CD8-positive, alpha-beta memory T cell (primary cell): ENCODE results near the gene GTF2F2. TPM values are rescaled to one million over a fixed set of nuclear protein-coding genes. Genes with fewer than 3 reads are reported as not detected.

Experiments
- CTCF ChIA-PET: fragments of 350-600 bp; sonication (Branson Sonifier 250); formaldehyde crosslinking; loops from one replicate; lab custom pipeline; 2021; ENCODE audit warnings: antibody characterized with exemption; lab: Charles Lee
- POLR2A ChIA-PET: fragments of 350-600 bp; sonication (Branson Sonifier 250); formaldehyde crosslinking; loops from one replicate; lab custom pipeline; 2021; ENCODE audit warnings: antibody characterized with exemption; lab: Charles Lee
- DNase-seq, 5 donors: peaks; one replicate each; pipeline versions ENCODE4 v3.0.0 to v3.0.0-alpha.2; 2020 to 2022; ENCODE audit warnings: mixed read lengths in 1 of 5
- H3K27ac ChIP-seq: one replicate; pipeline ENCODE4 v1.7.0; 2013; ENCODE audit warnings: low read depth, mild to moderate bottlenecking, low read length, moderate library complexity
- H3K27me3 ChIP-seq: 2 replicates; pipeline ENCODE4 v1.7.0; 2013; ENCODE audit warnings: low read length, mild to moderate bottlenecking; ENCODE audit not compliant: insufficient read depth, poor library complexity, severe bottlenecking
- H3K36me3 ChIP-seq: 2 replicates; pipeline ENCODE4 v1.7.0; 2013; ENCODE audit warnings: mild to moderate bottlenecking, low read length, moderate library complexity; ENCODE audit not compliant: insufficient read depth
- H3K4me1 ChIP-seq: 2 replicates; pipeline ENCODE4 v1.7.0; 2013; ENCODE audit warnings: mild to moderate bottlenecking, low read length, moderate library complexity; ENCODE audit not compliant: insufficient read depth
- H3K4me3 ChIP-seq: 2 replicates; pipeline ENCODE4 v1.7.0; 2013; ENCODE audit warnings: mild to moderate bottlenecking, low read length
- H3K9me3 ChIP-seq: 2 replicates; pipeline ENCODE4 v1.7.0; 2013; ENCODE audit warnings: mild to moderate bottlenecking, low read length
- H3K27ac Mint-ChIP-seq, 8 donors: one replicate each; pipeline ENCODE4 v1.8.0; 2020 to 2021; ENCODE audit warnings: mixed read lengths in 8 of 8, mild to moderate bottlenecking in 6 of 8, inconsistent platforms in 3 of 8, moderate library complexity in 3 of 8
- H3K27me3 Mint-ChIP-seq, 2 donors: one replicate each; pipeline ENCODE4 v1.8.0; 2020 to 2021; ENCODE audit warnings: mixed read lengths in 2 of 2, mild to moderate bottlenecking in 1 of 2, moderate library complexity in 1 of 2
- H3K36me3 Mint-ChIP-seq, 3 donors: one replicate each; pipeline ENCODE4 v1.8.0; 2020 to 2021; ENCODE audit warnings: mixed read lengths in 3 of 3, inconsistent platforms in 1 of 3, mild to moderate bottlenecking in 1 of 3
- H3K4me1 Mint-ChIP-seq, 3 donors: one replicate each; pipeline ENCODE4 v1.8.0; 2020 to 2021; ENCODE audit warnings: mixed read lengths in 3 of 3, inconsistent platforms in 1 of 3, mild to moderate bottlenecking in 1 of 3
- H3K4me3 Mint-ChIP-seq, 7 donors: one replicate each; pipeline ENCODE4 v1.8.0; 2020 to 2021; ENCODE audit warnings: mixed read lengths in 7 of 7, mild to moderate bottlenecking in 6 of 7, moderate library complexity in 4 of 7, inconsistent platforms in 2 of 7
- H3K9me3 Mint-ChIP-seq, 5 donors: one replicate each; pipeline ENCODE4 v1.8.0; 2020 to 2022; ENCODE audit warnings: mixed read lengths in 5 of 5, mild to moderate bottlenecking in 3 of 5, moderate library complexity in 2 of 5, inconsistent platforms in 1 of 5
- polyA plus RNA-seq: library from polyadenylated mRNA; unstranded; fragments of 300-500 nt; fragmentation: Illumina TruSeq; gene quantifications from one replicate; pipeline ENCODE4 v1.2.3, GENCODE V29; 2021
- total RNA-seq, 2 experiments: library from RNA; stranded (reverse); gene quantifications; one replicate each; pipeline ENCODE4 v1.2.3, GENCODE V29; 2021

GTF2F2 gene
- total and polyA plus RNA-seq, 3 experiments from 2014 or later, result 10.4 to 29.3 (median 27.9) TPM

DNA sequence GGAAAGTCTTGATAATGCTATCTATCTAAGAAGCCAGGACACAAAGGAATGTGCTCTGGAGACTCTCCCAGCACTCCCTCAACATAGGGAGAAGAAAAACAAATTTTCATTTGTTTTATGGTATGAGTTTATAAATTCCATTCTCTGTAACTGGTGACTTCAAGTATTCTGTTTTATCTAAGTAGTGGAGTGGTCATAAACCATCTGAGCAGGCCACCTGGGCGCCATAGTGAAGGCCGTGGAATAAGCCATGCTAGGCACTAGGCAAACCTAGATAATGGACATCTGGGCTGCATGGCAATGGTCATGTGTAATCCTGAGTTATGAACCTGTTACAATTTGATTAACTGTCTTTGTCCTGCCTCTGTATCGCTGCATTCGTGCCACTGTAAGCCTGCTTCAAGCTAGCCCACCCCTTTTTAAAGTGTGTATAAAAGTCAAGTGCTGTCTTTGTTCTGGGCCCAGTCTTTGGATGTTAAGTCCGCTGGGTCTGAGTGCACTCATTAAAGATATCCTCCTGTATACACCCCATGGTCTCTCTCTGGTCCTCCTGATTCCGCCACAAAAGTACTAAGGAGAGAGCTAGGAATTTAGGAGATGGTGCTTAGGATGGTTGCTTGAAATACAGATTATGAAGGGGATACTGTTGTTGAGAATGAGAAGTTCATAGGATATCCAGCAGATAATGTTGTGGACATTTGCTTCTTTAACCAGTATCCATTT is 13.2 kb downstream of the GTF2F2 start:
- Mint-ChIP-seq H3K27ac (no peak overlapping the region), H3K4me1 (peaks cover 28 to 63% (median 61%) of the 10 kb centered on the region in 3 donors), H3K36me3 (peaks cover 18 to 49% (median 19%) of the 10 kb centered on the region in 3 donors), H3K9me3 (peaks cover 0 to 29% (median 24%) of the 10 kb centered on the region in 5 donors), H3K27me3 (no peaks in the 10 kb centered on the region), H3K4me3 (no peak overlapping the region)
- DNase-seq, result no peak
- POLR2A ChIA-PET, result no interaction called here
- Histone ChIP-seq H3K4me3 (no peak overlapping the region), H3K9me3 (no peaks in the 10 kb centered on the region), H3K27ac (no peak overlapping the region), H3K4me1 (no peaks in the 10 kb centered on the region), H3K27me3 (no peaks in the 10 kb centered on the region), H3K36me3 (peaks cover 7% of the 10 kb centered on the region)
- CTCF ChIA-PET, result no interaction called here

DNA sequence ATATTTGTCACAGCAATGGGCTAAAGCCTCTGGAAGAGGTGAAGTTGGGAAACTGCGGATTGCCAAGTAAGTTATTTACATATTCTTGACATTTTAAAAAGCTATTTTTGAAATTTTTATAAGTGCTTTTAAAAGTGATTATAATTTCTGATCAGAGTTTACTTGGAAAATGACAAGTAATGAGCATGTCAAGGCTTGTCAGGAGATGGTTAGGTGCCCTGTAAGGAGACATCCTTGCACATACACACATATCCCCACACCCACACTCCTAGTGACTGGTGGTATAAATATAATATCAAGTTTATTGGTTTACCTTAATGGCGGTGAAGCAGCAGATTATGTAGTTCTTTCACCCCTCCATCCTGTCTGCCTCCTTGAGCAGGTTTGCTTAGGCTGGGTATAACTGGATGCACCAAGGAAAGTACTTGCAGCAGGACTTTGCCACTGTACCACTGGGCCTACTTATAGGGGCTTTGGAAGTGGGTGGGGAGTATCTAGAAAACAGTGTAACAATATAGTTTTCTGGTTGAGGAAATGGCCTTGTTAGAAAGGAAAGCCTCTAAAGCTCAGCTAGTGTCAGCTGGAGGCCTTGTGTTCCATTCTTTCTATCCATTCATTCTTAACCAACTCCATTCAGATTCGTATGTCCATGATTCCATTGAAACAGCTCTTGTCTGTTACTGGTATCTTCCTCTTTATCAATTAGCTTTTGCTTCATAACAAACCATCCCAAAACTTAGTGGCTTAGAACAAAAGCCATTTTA is 16.6 kb downstream of the GTF2F2 start:
- Histone ChIP-seq H3K36me3 (peaks cover 7% of the 10 kb centered on the region), H3K9me3 (no peaks in the 10 kb centered on the region), H3K4me3 (no peak overlapping the region), H3K4me1 (no peaks in the 10 kb centered on the region), H3K27me3 (no peaks in the 10 kb centered on the region), H3K27ac (no peak overlapping the region)
- Mint-ChIP-seq H3K4me1 (peaks cover 24 to 51% (median 41%) of the 10 kb centered on the region in 3 donors), H3K9me3 (peaks cover 0 to 21% (median 18%) of the 10 kb centered on the region in 5 donors), H3K27me3 (no peaks in the 10 kb centered on the region), H3K27ac (no peak overlapping the region), H3K4me3 (no peak overlapping the region), H3K36me3 (peaks cover 16 to 39% (median 31%) of the 10 kb centered on the region in 3 donors)
- no peak for DNase-seq
- ChIA-PET CTCF (interaction anchor here (1.1 kb wide), 1 partner anchor 173 kb away, joined by 3 read pairs; no protein-coding TSS in a partner anchor), POLR2A (no interaction called here)

DNA sequence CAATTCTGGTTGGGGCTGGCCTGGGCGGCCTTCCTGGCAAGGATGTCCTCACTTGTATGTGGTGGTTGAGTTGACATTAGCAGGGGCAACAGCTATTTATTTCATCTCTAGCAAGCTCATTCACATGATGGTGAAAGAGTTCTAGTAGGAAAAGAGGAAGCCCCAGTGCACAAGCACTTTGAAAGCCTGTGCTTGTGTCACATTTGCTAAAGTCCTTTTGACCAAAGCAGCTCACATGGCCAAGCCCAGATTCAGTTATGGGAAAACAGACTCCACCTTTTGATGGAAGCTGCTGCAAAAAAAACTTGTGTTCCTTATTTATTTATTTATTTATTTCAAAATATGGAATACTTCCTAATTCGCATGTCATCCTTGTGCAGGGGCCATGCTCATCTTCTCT is 17.2 kb downstream of the GTF2F2 start:
- DNase-seq, result no peak
- no peaks in the 10 kb centered on the region for H3K27me3 ChIP-seq
- Mint-ChIP-seq H3K4me1 (peaks cover 19 to 50% (median 39%) of the 10 kb centered on the region in 3 donors), H3K4me3 (no peak overlapping the region), H3K27ac (no peak overlapping the region), H3K27me3 (no peaks in the 10 kb centered on the region), H3K36me3 (peaks cover 16 to 38% (median 26%) of the 10 kb centered on the region in 3 donors), H3K9me3 (peaks cover 0 to 16% (median 15%) of the 10 kb centered on the region in 5 donors)
- H3K27ac ChIP-seq, result no peak overlapping the region
- H3K4me1 ChIP-seq, result no peaks in the 10 kb centered on the region
- H3K36me3 ChIP-seq, result peaks cover 7% of the 10 kb centered on the region
- ChIA-PET POLR2A (no interaction called here), CTCF (interaction anchor here (1.1 kb wide), 1 partner anchor 172 kb away, joined by 3 read pairs; no protein-coding TSS in a partner anchor)
- no peaks in the 10 kb centered on the region for H3K9me3 ChIP-seq
- H3K4me3 ChIP-seq, result no peak overlapping the region

DNA sequence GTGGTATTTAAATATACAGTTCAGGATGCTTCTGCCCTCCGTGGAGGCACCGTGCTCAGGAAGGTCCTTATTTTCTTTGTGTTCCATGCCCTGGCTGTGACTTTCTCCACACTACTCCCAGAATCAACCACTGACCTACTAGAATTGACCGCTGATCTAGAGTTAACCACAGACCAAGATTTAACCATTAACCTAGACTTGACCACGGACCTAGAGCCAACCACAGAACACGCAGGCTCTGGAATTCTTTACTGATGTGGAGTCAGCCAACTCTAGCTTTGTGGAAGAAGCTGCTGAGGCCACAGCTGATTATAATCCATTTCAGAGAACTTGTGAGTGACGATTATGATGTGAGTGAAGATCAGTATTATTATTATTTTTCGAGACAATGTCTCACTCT is 18.0 kb downstream of the GTF2F2 start:
- H3K27me3 Mint-ChIP-seq, result no peaks in the 10 kb centered on the region
- no peak overlapping the region for H3K27ac Mint-ChIP-seq
- no peaks in the 10 kb centered on the region for H3K4me1 ChIP-seq
- peaks cover 0 to 11% (median 9%) of the 10 kb centered on the region in 5 donors for H3K9me3 Mint-ChIP-seq
- POLR2A ChIA-PET, result no interaction called here
- H3K27ac ChIP-seq, result no peak overlapping the region
- peaks cover 21 to 49% (median 39%) of the 10 kb centered on the region in 3 donors for H3K4me1 Mint-ChIP-seq
- H3K4me3 ChIP-seq, result no peak overlapping the region
- no peak overlapping the region for H3K4me3 Mint-ChIP-seq
- CTCF ChIA-PET, result no interaction called here
- peaks cover 14 to 38% (median 19%) of the 10 kb centered on the region in 3 donors for H3K36me3 Mint-ChIP-seq
- DNase-seq, result no peak
- no peaks in the 10 kb centered on the region for H3K9me3 ChIP-seq
- peaks cover 7% of the 10 kb centered on the region for H3K36me3 ChIP-seq
- no peaks in the 10 kb centered on the region for H3K27me3 ChIP-seq

DNA sequence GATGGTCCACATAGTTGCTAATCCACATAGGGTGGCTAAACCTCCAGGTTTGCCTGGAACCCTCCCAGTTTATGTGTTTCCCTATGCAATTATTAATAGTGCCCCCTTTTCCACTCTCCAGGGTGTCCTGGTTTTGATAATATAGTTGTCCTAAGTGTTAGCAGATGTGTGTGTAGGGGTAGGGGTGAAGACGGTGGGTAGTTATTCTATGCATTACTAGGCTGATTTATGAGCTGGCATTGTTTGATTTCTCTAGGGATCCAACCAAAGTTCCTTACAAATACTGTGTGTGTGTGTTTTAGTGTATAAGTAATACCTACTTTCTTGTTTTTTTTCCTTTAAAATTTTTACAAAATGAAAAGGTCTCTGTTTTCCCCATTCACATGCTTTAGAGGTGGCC is 21.1 kb downstream of the GTF2F2 start:
- CTCF ChIA-PET, result no interaction called here

DNA sequence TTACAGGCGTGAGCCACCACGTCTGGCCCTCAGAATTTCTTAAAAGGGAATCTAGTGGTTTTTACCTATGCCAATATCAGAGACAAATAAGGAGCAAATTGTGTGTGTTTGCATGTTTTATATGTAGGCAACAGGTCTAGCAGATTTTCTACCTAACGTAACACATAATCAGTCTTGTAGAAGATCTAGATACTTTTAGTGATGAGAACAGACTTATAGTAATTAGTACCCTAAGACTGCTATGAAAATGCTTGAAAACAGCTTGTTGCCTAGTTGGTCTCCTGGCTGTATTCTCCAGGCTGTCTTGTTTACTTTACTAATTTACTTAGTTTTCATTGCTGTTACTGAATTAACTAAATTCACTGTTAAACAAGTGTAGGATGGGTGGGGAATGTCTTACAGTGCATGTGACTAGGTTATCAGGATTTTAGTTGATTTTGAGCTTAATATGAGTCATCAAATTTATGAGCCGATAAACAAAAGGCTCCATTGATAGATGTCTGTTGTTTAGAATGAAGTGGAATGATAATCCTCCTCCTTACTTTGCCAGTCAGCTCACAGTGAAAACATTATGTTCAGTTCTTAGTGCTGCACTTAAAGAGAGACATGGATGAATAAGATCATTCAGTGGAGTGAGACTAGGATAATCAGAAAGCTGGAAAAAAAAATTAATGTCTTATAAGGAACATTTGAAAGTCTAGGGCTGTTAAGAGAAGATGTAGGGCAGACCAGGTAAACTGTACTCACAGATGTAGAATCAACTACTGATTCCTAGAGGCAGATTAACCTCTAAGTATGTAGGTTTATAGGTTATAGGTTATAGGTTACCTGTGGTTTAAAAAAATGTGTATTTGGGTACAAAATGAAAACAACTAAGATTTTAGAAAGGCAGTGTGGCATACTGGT is 22.4 kb downstream of the GTF2F2 start:
- ChIA-PET POLR2A (no interaction called here), CTCF (interaction anchor here (1.3 kb wide), 1 partner anchor 169 kb away, joined by 3 read pairs; no protein-coding TSS in a partner anchor)
- Histone ChIP-seq H3K9me3 (no peaks in the 10 kb centered on the region), H3K27me3 (no peaks in the 10 kb centered on the region), H3K27ac (no peak overlapping the region), H3K4me1 (no peaks in the 10 kb centered on the region), H3K4me3 (no peak overlapping the region), H3K36me3 (peaks cover 7% of the 10 kb centered on the region)
- Mint-ChIP-seq H3K27ac (peak overlapping the region in 1 of 8 donors; percentile 39), H3K36me3 (peaks cover 8 to 35% (median 17%) of the 10 kb centered on the region in 3 donors), H3K4me3 (no peak overlapping the region), H3K4me1 (peaks cover 26 to 57% (median 35%) of the 10 kb centered on the region in 3 donors), H3K27me3 (no peaks in the 10 kb centered on the region), H3K9me3 (no peaks in the 10 kb centered on the region)
- DNase-seq, result no peak

More for the DNA sequence above, 21.1 kb downstream of the GTF2F2 start:
- H3K27me3 Mint-ChIP-seq, result no peaks in the 10 kb centered on the region
- Histone ChIP-seq H3K27ac (no peak overlapping the region), H3K4me3 (no peak overlapping the region), H3K27me3 (no peaks in the 10 kb centered on the region), H3K9me3 (no peaks in the 10 kb centered on the region), H3K36me3 (peaks cover 7% of the 10 kb centered on the region), H3K4me1 (no peaks in the 10 kb centered on the region)
- peak overlapping the region in 1 of 8 donors; percentile 7 for H3K27ac Mint-ChIP-seq
- POLR2A ChIA-PET, result no interaction called here
- H3K36me3 Mint-ChIP-seq, result peaks cover 8 to 39% (median 17%) of the 10 kb centered on the region in 3 donors
- no peak for DNase-seq
- no peak overlapping the region for H3K4me3 Mint-ChIP-seq
- H3K4me1 Mint-ChIP-seq, result peaks cover 20 to 44% (median 32%) of the 10 kb centered on the region in 3 donors
- no peaks in the 10 kb centered on the region for H3K9me3 Mint-ChIP-seq

DNA sequence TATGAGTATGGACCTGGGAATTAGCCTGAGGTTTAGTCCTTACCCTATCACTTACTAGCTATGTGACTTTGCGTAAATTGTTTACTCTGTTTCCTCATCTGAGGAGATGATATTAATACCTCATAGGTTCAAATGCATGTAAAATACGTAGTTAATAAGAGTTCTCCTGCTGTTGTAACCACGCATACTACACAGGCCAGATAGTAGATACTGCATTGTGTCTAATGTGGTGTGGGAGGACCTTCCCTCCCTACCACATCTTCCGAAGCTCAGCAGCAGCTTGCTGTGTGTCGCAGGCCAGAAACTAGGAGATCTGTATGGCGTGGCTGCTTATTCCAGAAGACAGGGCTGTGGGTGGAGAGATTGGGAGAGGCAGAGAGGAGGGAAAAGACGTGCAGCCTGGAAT is 23.0 kb downstream of the GTF2F2 start:
- Histone ChIP-seq H3K36me3 (peaks cover under 1% of the 10 kb centered on the region), H3K27me3 (no peaks in the 10 kb centered on the region), H3K9me3 (no peaks in the 10 kb centered on the region), H3K4me3 (no peak overlapping the region), H3K27ac (no peak overlapping the region), H3K4me1 (no peaks in the 10 kb centered on the region)
- POLR2A ChIA-PET, result no interaction called here
- CTCF ChIA-PET, result interaction anchor here (1.3 kb wide), 1 partner anchor 168 kb away, joined by 3 read pairs; no protein-coding TSS in a partner anchor
- Mint-ChIP-seq H3K4me3 (no peak overlapping the region), H3K36me3 (peaks cover 2 to 29% (median 12%) of the 10 kb centered on the region in 3 donors), H3K9me3 (no peaks in the 10 kb centered on the region), H3K4me1 (peaks cover 28 to 55% (median 39%) of the 10 kb centered on the region in 3 donors), H3K27ac (peak overlapping the region in 1 of 8 donors; percentile 66), H3K27me3 (no peaks in the 10 kb centered on the region)
- DNase-seq, result no peak
